Measurements from ENCODE around the gene TTC7B. TPM values are rescaled to one million over a fixed set of nuclear protein-coding genes. Genes with fewer than 3 reads are reported as not detected.
"Not testable (repeated sequence)": the region's sequence is repeated elsewhere in the genome, so short reads cannot be mapped to it uniquely, and the experiment has no call there.

The TTC7B gene, protein sequence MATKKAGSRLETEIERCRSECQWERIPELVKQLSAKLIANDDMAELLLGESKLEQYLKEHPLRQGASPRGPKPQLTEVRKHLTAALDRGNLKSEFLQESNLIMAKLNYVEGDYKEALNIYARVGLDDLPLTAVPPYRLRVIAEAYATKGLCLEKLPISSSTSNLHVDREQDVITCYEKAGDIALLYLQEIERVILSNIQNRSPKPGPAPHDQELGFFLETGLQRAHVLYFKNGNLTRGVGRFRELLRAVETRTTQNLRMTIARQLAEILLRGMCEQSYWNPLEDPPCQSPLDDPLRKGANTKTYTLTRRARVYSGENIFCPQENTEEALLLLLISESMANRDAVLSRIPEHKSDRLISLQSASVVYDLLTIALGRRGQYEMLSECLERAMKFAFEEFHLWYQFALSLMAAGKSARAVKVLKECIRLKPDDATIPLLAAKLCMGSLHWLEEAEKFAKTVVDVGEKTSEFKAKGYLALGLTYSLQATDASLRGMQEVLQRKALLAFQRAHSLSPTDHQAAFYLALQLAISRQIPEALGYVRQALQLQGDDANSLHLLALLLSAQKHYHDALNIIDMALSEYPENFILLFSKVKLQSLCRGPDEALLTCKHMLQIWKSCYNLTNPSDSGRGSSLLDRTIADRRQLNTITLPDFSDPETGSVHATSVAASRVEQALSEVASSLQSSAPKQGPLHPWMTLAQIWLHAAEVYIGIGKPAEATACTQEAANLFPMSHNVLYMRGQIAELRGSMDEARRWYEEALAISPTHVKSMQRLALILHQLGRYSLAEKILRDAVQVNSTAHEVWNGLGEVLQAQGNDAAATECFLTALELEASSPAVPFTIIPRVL
- total RNA-seq, result 1 to 10 TPM; 5.0 to 6.0 (median 5.1) TPM

DNA sequence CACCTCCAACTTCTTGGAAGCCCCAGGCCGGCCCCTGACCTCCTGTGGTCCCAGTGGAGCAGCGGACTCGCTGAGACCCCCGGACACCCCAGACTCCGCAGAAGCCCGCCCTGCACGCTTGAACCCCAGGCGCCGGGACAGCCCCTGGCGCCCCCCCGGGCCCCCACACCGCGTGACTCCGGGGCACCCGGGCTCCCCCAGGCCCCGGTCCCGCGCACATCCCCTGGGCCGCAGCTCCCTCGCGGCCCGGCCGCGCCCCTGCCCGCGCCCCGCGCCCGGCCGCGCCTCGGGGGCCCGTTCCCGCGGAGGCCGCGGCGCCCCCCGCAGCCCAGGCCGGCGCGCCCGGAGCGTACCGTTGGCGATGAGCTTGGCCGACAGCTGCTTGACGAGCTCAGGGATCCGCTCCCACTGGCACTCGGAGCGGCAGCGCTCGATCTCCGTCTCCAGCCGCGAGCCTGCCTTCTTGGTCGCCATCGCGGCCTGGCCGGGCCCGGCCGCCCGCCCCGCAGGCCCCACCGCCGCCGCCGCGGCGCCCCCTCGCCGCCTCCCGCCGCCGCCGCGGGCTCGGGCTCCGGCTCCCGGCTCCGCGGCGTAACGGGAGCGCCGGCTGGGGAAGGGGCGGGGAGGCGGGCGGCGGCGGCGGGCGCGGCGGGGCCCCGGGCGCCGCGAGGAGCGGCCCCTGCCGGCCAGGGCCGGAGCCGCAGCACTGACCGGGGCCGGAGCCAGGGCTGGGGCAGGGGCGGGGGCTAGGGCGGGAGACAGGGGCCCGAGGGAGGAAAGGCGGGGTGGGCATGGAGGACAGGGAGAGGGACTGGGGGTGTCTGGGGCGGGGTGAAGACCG is at the start of gene TTC7B:
Gene TTC7B, minus strand, starts transcription at position 609 of the 841 bp plus-strand sequence. Its CDS starts 135 bp downstream, at position 474.
- H3K27me3 Mint-ChIP-seq (ENCODE audit: low read depth), result peaks cover 7% of the 10 kb centered on the region
- peak within 1 kb of the TSS; percentile 81 for H3K4me3 Mint-ChIP-seq
- H3K9me3 Mint-ChIP-seq, result no peaks in the 10 kb centered on the region
- peak; percentile 14 for DNase-seq
- peak; percentile 71 for ATAC-seq
- H3K36me3 Mint-ChIP-seq (ENCODE audit: insufficient read depth), result no peaks in the 10 kb centered on the region
- peaks cover 12% of the 10 kb centered on the region for H3K4me1 Mint-ChIP-seq (ENCODE audit: low read depth)

DNA sequence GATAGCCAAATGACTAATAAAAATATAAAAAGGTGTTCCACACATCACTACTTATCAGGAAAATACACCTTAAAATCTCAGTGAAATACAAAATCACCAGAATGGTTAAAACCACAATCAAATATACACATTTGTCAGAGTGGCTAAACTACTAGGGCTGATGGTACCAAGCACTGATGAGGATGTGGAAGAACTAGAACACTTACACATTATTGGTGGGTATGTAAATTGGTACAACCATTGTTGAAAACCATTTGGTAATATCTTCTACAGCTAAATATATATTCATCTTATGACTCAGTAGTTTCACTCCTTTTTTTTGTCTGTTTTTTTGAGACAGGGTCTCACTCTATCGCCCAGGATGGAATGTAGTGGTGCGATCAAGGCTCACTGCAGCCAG is 48.5 kb upstream of the TTC7B start:
- no peak for ATAC-seq
- DNase-seq, result no peak
- no peaks in the 10 kb centered on the region for H3K9me3 Mint-ChIP-seq

GRCh38 chr14:90858511-90858910 is 42.3 kb upstream of the TTC7B start:
- Mint-ChIP-seq H3K9me3 (no peaks in the 10 kb centered on the region), H3K36me3 (ENCODE audit: insufficient read depth) (peaks cover 12% of the 10 kb centered on the region), H3K27me3 (ENCODE audit: low read depth) (no peaks in the 10 kb centered on the region), H3K4me1 (ENCODE audit: low read depth) (no peaks in the 10 kb centered on the region), H3K4me3 (no peak overlapping the region)
- ATAC-seq (no peak), DNase-seq (no peak)

More for the DNA sequence above, 48.5 kb upstream of the TTC7B start:
- Mint-ChIP-seq H3K36me3 (ENCODE audit: insufficient read depth) (peaks cover 14% of the 10 kb centered on the region), H3K4me3 (no peak overlapping the region), H3K27me3 (ENCODE audit: low read depth) (no peaks in the 10 kb centered on the region), H3K4me1 (ENCODE audit: low read depth) (no peaks in the 10 kb centered on the region)

DNA sequence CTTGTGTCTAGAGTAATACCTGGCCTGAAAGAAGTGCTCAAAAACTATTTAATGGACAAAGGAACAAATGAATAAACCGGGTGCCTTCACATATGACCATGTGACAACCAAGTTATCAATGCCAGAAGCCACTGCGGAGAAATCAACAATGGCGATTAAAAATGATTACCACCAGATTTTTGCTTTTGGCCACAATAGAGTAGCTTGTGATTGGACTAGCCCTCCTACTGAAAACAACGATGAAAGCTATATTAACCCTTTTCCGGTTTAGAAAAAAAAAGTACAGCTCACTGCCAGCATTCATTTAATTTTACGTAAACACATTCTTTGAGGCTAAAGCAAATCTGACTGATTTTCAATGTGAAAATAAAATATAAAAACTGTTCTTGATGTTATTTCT is 41.6 kb upstream of the TTC7B start:
- Mint-ChIP-seq H3K36me3 (ENCODE audit: insufficient read depth) (peaks cover 12% of the 10 kb centered on the region), H3K27me3 (ENCODE audit: low read depth) (no peaks in the 10 kb centered on the region), H3K4me3 (no peak overlapping the region), H3K4me1 (ENCODE audit: low read depth) (no peaks in the 10 kb centered on the region), H3K9me3 (no peaks in the 10 kb centered on the region)
- DNase-seq (no peak), ATAC-seq (no peak)

- not testable (repeated sequence) for H3K9me3 Mint-ChIP-seq; H3K4me3 Mint-ChIP-seq; ATAC-seq; DNase-seq; H3K27me3 Mint-ChIP-seq (ENCODE audit: low read depth); H3K4me1 Mint-ChIP-seq (ENCODE audit: low read depth); H3K36me3 Mint-ChIP-seq (ENCODE audit: insufficient read depth)
Measured at GRCh38 chr14:90856115-90856514, 39.9 kb upstream of the TTC7B start.

- Mint-ChIP-seq H3K36me3 (ENCODE audit: insufficient read depth) (peaks cover 5% of the 10 kb centered on the region), H3K4me3 (no peak overlapping the region), H3K9me3 (no peaks in the 10 kb centered on the region), H3K4me1 (ENCODE audit: low read depth) (no peaks in the 10 kb centered on the region), H3K27me3 (ENCODE audit: low read depth) (no peaks in the 10 kb centered on the region)
- ATAC-seq, result no peak
- DNase-seq, result no peak
Measured at GRCh38 chr14:90853116-90853515, 36.9 kb upstream of the TTC7B start.

- H3K4me1 Mint-ChIP-seq (ENCODE audit: low read depth), result no peaks in the 10 kb centered on the region
- DNase-seq (no peak), ATAC-seq (no peak)
- H3K9me3 Mint-ChIP-seq, result no peaks in the 10 kb centered on the region
- no peak overlapping the region for H3K4me3 Mint-ChIP-seq
- H3K36me3 Mint-ChIP-seq (ENCODE audit: insufficient read depth), result peaks cover 10% of the 10 kb centered on the region
- no peaks in the 10 kb centered on the region for H3K27me3 Mint-ChIP-seq (ENCODE audit: low read depth)
Measured at GRCh38 chr14:90851327-90852036, 35.3 kb upstream of the TTC7B start.

DNA sequence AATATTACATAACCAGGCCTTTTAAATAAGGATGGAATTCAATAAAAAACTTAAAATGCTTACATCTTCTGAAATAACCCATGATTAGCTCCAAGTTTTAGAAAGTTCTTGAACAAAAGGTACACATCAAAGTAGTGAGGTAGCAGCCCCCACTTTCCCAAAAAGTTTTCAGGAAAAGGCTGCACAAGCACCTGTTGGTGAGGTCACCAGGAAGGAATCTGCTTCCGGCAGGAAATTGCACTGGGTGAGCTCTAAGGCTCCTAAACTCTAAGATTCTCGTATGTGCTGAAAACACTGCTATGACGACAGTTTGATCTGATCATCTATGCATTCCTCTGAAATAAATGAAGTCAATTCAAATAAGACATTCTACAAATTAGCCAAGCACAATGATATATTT is 34.3 kb upstream of the TTC7B start:
- peaks cover 10% of the 10 kb centered on the region for H3K36me3 Mint-ChIP-seq (ENCODE audit: insufficient read depth)
- no peak overlapping the region for H3K4me3 Mint-ChIP-seq
- DNase-seq (no peak), ATAC-seq (no peak)
- H3K27me3 Mint-ChIP-seq (ENCODE audit: low read depth), result no peaks in the 10 kb centered on the region
- no peaks in the 10 kb centered on the region for H3K4me1 Mint-ChIP-seq (ENCODE audit: low read depth)
- H3K9me3 Mint-ChIP-seq, result no peaks in the 10 kb centered on the region

DNA sequence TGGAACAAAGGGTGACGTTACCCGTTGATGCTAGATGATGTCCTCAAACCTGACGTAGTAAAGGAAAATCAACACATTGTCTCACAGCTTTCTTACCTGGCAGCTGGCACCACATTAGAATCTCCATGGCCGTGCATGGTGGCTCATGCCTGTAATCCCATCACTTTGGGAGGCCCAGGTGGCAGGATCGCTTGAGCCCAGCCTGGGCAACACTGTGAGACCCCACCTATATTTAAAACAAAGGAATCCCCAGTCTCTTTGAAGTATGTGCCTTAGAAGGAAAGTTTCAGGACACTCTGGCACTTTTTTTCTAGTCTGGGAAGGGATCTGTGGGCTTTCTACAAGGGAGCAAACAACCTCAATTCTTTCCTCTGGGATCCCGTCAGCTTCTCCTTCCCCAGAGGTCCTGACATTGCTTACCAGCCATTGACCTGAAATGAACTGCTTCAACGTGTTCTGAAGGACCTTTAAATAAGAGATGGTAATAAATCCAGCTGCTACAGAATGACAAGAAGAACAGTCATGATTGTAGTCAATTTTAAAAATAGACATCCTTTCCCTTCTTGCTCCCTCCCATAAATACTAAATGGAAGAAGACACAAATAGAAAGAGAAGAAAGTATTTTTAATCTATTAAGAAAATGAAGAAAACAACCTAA is 33.7 kb upstream of the TTC7B start:
- Mint-ChIP-seq H3K9me3 (no peaks in the 10 kb centered on the region), H3K4me3 (no peak overlapping the region), H3K27me3 (ENCODE audit: low read depth) (no peaks in the 10 kb centered on the region), H3K4me1 (ENCODE audit: low read depth) (no peaks in the 10 kb centered on the region), H3K36me3 (ENCODE audit: insufficient read depth) (peaks cover 8% of the 10 kb centered on the region)
- no peak for ATAC-seq
- DNase-seq, result no peak

DNA sequence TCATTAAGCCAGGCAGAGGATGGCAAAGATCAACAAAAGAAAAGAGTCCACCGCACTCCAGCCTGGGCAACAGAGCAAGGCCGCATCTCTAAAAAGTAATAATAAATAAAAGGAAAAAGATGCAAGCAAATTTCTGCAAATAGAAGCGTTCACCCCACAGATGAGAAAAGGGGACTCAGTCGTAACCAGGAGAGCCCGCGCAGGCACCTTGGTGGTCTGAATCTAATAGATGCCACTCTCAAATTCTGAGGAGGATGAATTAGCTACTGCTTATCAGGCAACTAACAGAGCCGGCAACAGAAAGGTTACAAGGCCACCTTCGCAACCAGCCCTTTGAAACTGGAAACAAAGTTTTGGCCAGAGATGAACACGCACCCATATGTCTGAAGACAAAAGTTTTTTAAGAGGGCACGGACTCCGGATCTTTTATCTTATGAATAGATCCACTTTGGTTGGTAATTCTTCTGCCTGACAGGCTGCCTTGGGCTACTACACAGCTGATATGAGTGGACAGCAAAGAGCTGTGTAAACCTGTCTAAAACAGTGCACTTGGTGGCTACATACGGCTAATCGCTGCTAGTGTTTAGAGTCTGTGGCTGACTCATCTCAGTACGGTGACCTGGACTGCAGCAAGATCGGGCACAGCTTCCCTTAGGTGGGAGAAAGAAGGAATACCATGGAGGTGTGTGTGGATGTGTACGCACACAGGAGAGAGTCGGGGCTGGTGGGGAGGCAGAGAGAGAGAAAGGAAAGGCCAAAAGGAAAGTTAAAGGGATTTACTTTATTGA is 32.9 kb upstream of the TTC7B start:
- H3K4me1 Mint-ChIP-seq (ENCODE audit: low read depth), result no peaks in the 10 kb centered on the region
- ATAC-seq (no peak), DNase-seq (no peak)
- H3K36me3 Mint-ChIP-seq (ENCODE audit: insufficient read depth), result peaks cover 8% of the 10 kb centered on the region
- no peak overlapping the region for H3K4me3 Mint-ChIP-seq
- H3K27me3 Mint-ChIP-seq (ENCODE audit: low read depth), result no peaks in the 10 kb centered on the region
- H3K9me3 Mint-ChIP-seq, result no peaks in the 10 kb centered on the region

DNA sequence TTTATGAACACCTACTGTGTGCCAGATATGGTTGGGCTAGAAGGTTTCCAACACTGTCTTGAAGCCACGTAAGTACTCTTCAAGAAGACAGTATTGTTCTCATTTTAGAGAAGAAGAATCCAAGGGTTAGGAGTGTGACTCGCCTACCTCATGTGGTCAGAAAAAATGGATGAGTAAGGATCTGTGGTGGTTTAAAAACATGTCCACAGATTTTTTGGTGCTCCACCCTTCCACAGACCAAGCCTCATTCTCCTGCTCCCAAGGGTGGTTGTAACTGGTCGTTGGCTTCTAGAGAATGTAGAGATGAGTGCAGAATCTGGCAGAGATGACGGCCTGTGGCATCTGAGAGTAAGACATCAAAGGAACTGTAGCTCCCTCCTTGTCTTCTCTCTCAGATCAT is 30.3 kb upstream of the TTC7B start:
- DNase-seq, result no peak
- H3K9me3 Mint-ChIP-seq, result no peaks in the 10 kb centered on the region
- no peaks in the 10 kb centered on the region for H3K27me3 Mint-ChIP-seq (ENCODE audit: low read depth)
- no peak for ATAC-seq
- H3K36me3 Mint-ChIP-seq (ENCODE audit: insufficient read depth), result peaks cover 8% of the 10 kb centered on the region
- H3K4me1 Mint-ChIP-seq (ENCODE audit: low read depth), result peaks cover 5% of the 10 kb centered on the region
- no peak overlapping the region for H3K4me3 Mint-ChIP-seq

GRCh38 chr14:90844321-90844720 is 28.1 kb upstream of the TTC7B start:
- Mint-ChIP-seq H3K4me3 (no peak overlapping the region), H3K36me3 (ENCODE audit: insufficient read depth) (peaks cover 7% of the 10 kb centered on the region), H3K27me3 (ENCODE audit: low read depth) (no peaks in the 10 kb centered on the region), H3K9me3 (no peaks in the 10 kb centered on the region), H3K4me1 (ENCODE audit: low read depth) (peaks cover 5% of the 10 kb centered on the region)
- DNase-seq (no peak), ATAC-seq (no peak)

DNA sequence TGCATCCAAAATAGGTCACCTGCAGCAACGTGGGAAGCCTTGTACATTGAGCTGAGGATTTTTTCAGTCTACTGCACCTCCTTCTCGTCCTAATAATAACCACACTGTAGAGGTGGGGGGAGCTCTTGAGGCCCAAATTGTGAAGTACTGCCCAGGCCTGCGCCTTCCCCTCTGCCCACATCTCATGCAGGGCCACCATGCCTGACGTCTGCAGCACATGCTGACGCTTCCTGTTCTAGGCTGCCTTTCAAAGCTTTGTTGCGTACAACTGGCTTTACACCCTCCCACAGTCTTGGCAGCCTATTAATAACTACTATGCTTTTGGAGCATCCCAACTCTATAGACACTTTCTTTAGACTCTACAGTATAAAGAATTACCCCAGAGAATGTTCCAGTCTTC is 26.5 kb upstream of the TTC7B start:
- Mint-ChIP-seq H3K9me3 (no peaks in the 10 kb centered on the region), H3K36me3 (ENCODE audit: insufficient read depth) (peaks cover 2% of the 10 kb centered on the region), H3K27me3 (ENCODE audit: low read depth) (no peaks in the 10 kb centered on the region), H3K4me3 (no peak overlapping the region), H3K4me1 (ENCODE audit: low read depth) (peaks cover 5% of the 10 kb centered on the region)
- ATAC-seq (peak in 1 of 2 donors; percentile 32), DNase-seq (no peak)
